Activated T-helper 17 cell treated with anti-CD3 and anti-CD28 coated beads, Interleukin-2, amount 50 U/mL, for 72 hours (primary cell): ENCODE measurements around the gene MB21D2. TPM values are rescaled to one million over a fixed set of nuclear protein-coding genes. Genes with fewer than 3 reads are reported as not detected.
"Not testable (repeated sequence)": the region's sequence is repeated elsewhere in the genome, so short reads cannot be mapped to it uniquely, and the experiment has no call there.

Source experiments
- ATAC-seq: fragments of 150-1000 bp; cut with Tn5 transposase; replicated peaks from 2 replicates; pipeline ENCODE4 v1.10.0; 2021; ENCODE audit warnings: mild to moderate bottlenecking, moderate library complexity
- H3K27ac Mint-ChIP-seq: one replicate; pipeline ENCODE4 v1.8.0; 2022; ENCODE audit warnings: mixed read lengths
- H3K27me3 Mint-ChIP-seq: one replicate; pipeline ENCODE4 v1.8.0; 2022; ENCODE audit warnings: mixed read lengths
- H3K36me3 Mint-ChIP-seq: one replicate; pipeline ENCODE4 v1.8.0; 2022; ENCODE audit warnings: low read depth, mild to moderate bottlenecking, mixed read lengths
- H3K4me1 Mint-ChIP-seq: one replicate; pipeline ENCODE4 v1.8.0; 2022; ENCODE audit warnings: mixed read lengths
- H3K4me3 Mint-ChIP-seq: one replicate; pipeline ENCODE4 v1.8.0; 2022; ENCODE audit warnings: mild to moderate bottlenecking, mixed read lengths
- H3K9me3 Mint-ChIP-seq: one replicate; pipeline ENCODE4 v1.8.0; 2022; ENCODE audit warnings: mixed read lengths
- total RNA-seq, 2 donors: library from RNA; stranded (reverse); gene quantifications; one replicate each; pipeline ENCODE4 v1.2.3, GENCODE V29; 2022

Gene MB21D2
- total RNA-seq, 2 donors from 2014 or later: 13.4 to 13.9 TPM

DNA sequence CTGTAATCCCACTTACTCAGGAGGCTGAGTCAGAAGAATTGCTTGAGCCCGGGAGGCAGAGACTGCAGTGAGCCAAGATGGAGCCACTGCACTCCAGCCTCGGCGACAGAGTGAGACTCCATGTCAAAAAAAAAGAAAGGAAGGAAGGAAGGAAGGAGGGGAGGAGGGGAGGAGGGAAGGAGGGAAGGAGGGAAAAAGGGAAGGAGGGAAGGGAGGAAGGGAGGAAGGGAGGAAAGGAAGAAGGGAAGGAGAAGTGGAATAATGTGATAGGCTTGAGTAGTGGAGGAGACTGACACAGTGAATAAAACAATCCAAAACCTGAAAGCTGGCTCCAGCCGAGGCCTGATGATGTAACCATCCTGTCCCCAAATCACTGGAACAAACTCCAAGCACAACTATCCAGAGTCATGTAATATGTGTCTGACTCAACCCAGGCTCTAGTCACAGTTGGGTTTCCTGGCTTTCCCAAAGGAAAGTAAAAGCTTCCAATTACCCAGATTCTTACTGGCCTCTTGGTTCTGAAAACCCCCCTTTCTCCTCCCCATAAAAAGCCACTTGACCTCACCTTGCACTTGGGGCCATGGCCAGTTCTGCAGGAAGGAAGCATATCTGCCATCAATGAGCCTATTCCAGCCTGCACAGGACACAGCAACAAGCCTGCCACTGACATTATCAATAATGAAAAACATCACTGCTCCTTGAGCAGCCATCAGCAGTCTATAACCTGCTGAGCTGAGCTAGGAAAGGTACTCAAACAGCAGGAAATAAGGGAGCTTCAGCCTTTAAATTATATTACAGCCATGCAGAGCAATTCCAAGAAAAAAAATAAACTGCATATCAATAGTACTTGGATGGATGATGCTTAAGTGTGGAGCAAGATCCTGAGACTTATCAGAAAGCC is 48.3 kb downstream of the MB21D2 start:
- no peaks in the 10 kb centered on the region for H3K36me3 Mint-ChIP-seq
- H3K9me3 Mint-ChIP-seq: no peaks in the 10 kb centered on the region
- H3K4me1 Mint-ChIP-seq: peaks cover 31% of the 10 kb centered on the region
- no peak overlapping the region for H3K27ac Mint-ChIP-seq
- H3K27me3 Mint-ChIP-seq: peaks cover 1% of the 10 kb centered on the region
- ATAC-seq: no peak
- no peak overlapping the region for H3K4me3 Mint-ChIP-seq

DNA sequence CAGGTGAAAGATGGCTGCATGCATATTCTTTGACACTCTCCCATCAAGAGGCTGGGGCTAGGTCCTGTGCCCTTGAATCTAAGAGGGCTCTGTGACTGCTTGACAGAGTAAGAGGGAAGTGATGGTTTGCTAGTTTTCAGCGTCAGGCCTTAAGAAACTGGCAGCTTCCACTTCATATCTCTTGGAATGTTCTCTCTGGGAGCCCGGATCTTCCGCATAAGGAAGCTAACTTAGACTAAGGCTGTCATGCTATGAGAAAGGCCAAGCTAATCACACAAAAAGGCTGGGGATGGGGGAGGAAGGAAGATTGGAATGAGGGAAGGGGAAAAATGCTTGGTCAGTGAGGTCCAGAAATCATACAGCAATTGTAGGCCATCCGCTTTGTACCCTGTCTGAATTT is 50.0 kb downstream of the MB21D2 start:
- peak overlapping the region; percentile 68 for H3K27ac Mint-ChIP-seq
- H3K9me3 Mint-ChIP-seq: no peaks in the 10 kb centered on the region
- no peak for ATAC-seq
- H3K27me3 Mint-ChIP-seq: no peaks in the 10 kb centered on the region
- no peaks in the 10 kb centered on the region for H3K36me3 Mint-ChIP-seq
- H3K4me1 Mint-ChIP-seq: peaks cover 28% of the 10 kb centered on the region
- H3K4me3 Mint-ChIP-seq: no peak overlapping the region

DNA sequence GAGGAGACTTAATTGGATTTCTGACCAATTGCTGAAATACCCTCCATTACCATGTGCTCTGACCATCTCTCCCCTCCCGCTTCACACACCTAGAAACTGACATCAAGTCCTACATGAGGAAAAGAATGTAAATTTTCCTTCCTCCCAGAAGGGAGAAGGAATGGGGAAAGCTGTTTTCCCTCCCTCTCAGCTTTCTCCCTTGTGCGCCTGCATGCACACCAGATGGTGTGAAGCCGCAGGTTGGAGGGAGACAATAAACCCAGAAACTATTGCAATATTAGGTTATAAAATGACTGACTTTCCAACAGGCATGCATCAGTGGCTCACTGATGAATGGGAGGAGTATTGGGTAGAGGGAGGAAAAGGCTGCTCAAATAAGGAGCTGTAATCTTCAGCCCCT is 50.9 kb downstream of the MB21D2 start:
- Mint-ChIP-seq H3K4me1 (peaks cover 29% of the 10 kb centered on the region), H3K27me3 (no peaks in the 10 kb centered on the region), H3K27ac (no peak overlapping the region), H3K9me3 (no peaks in the 10 kb centered on the region), H3K4me3 (no peak overlapping the region), H3K36me3 (no peaks in the 10 kb centered on the region)
- no peak for ATAC-seq

GRCh38 chr3:192864941-192865340 is 52.7 kb downstream of the MB21D2 start:
- peaks cover 27% of the 10 kb centered on the region for H3K4me1 Mint-ChIP-seq
- H3K36me3 Mint-ChIP-seq: no peaks in the 10 kb centered on the region
- H3K27ac Mint-ChIP-seq: no peak overlapping the region
- no peaks in the 10 kb centered on the region for H3K27me3 Mint-ChIP-seq
- H3K4me3 Mint-ChIP-seq: peak overlapping the region; percentile 2
- H3K9me3 Mint-ChIP-seq: no peaks in the 10 kb centered on the region
- no peak for ATAC-seq

GRCh38 chr3:192863091-192863420 is 54.6 kb downstream of the MB21D2 start:
- H3K4me1 Mint-ChIP-seq: peaks cover 18% of the 10 kb centered on the region
- no peak overlapping the region for H3K4me3 Mint-ChIP-seq
- H3K36me3 Mint-ChIP-seq: no peaks in the 10 kb centered on the region
- no peaks in the 10 kb centered on the region for H3K9me3 Mint-ChIP-seq
- H3K27ac Mint-ChIP-seq: no peak overlapping the region
- no peaks in the 10 kb centered on the region for H3K27me3 Mint-ChIP-seq
- ATAC-seq: no peak

- no peak for ATAC-seq
- H3K4me3 Mint-ChIP-seq: no peak overlapping the region
- H3K9me3 Mint-ChIP-seq: no peaks in the 10 kb centered on the region
- peak overlapping the region; percentile 10 for H3K27ac Mint-ChIP-seq
- H3K4me1 Mint-ChIP-seq: peaks cover 13% of the 10 kb centered on the region
- H3K27me3 Mint-ChIP-seq: no peaks in the 10 kb centered on the region
- H3K36me3 Mint-ChIP-seq: no peaks in the 10 kb centered on the region
Observed at GRCh38 chr3:192862408-192863090, 55.1 kb downstream of the MB21D2 start.

DNA sequence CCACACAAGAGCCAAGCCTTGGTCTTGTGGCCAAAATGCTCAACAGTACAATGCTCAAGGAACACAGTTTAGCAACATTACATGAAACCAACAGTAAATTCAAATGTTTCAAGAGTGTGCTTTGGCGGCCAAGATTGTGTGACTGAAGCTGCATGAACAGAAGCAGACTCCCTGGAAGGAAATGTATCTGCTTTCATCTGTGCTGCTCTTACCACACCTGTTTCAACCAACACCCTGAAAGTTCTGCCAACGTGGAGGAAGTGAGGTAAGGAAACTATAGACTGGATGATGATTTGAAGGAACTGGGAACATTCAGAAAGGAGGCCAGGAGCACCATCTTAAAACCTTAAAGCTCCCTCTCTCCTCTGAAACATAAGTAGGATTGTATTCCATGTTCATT is 55.7 kb downstream of the MB21D2 start:
- peak; percentile 71 for ATAC-seq
- peak overlapping the region; percentile 10 for H3K27ac Mint-ChIP-seq
- H3K27me3 Mint-ChIP-seq: no peaks in the 10 kb centered on the region
- no peaks in the 10 kb centered on the region for H3K9me3 Mint-ChIP-seq
- no peaks in the 10 kb centered on the region for H3K36me3 Mint-ChIP-seq
- H3K4me3 Mint-ChIP-seq: no peak overlapping the region
- peaks cover 12% of the 10 kb centered on the region for H3K4me1 Mint-ChIP-seq

GRCh38 chr3:192860454-192860853 is 57.2 kb downstream of the MB21D2 start:
- ATAC-seq: no peak
- no peaks in the 10 kb centered on the region for H3K36me3 Mint-ChIP-seq
- H3K4me3 Mint-ChIP-seq: no peak overlapping the region
- H3K9me3 Mint-ChIP-seq: no peaks in the 10 kb centered on the region
- peaks cover 12% of the 10 kb centered on the region for H3K4me1 Mint-ChIP-seq
- H3K27ac Mint-ChIP-seq: no peak overlapping the region
- H3K27me3 Mint-ChIP-seq: no peaks in the 10 kb centered on the region

DNA sequence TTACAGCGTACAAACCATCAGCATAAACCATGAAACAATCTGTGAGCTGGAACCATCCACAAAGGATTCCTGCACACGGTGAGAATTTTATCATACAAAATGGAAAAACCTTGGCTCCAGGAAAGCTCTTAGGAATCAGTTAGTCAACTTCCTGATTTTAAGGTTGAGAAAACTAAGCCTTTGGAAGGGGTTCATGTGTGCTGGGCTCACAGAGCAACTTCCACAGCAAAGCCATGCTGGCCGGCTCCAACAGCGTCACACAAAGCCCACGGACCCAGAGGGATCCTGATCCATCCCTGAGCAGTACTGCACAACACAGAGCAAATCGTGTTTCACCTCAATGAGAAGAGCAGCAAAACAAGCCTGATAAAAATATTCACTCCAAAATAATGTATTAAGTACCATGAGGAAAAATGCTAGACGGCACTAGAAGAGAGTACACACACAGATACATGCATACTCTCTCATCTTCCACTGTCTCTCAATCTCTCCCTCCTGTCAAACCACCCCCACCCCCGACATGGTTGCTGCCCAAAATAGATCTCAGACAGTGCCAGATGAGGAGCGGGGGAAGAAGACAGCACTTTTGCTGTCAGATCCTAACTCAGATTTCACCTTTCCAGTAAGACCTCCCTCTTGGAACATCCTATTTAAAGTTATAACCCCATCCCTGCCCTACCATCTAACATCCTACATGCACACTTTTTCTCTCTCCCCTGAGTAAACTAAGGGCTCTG is 58.6 kb downstream of the MB21D2 start:
- H3K36me3 Mint-ChIP-seq: no peaks in the 10 kb centered on the region
- H3K4me1 Mint-ChIP-seq: peaks cover 8% of the 10 kb centered on the region
- no peak overlapping the region for H3K4me3 Mint-ChIP-seq
- H3K9me3 Mint-ChIP-seq: no peaks in the 10 kb centered on the region
- no peak for ATAC-seq
- no peaks in the 10 kb centered on the region for H3K27me3 Mint-ChIP-seq
- H3K27ac Mint-ChIP-seq: no peak overlapping the region

DNA sequence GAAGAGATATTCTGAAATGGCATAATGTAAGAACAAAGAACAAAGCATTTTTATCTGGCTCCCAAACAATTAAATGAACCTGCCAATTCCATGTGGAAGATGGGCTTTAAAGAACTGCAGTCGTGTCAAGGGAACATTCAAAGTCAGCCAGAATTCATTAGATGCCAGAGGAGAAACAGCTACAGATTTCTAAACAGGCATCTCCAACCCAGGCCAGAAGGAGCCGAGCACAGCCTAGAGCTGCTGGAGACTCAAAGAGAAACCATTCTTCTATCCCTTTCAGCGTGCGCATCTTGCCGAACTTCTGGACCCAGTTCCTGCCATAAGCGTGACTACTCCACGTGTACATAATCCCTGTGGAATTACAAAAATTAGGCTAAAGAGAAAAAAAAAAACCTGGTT is 60.4 kb downstream of the MB21D2 start:
- H3K27me3 Mint-ChIP-seq: no peaks in the 10 kb centered on the region
- no peak overlapping the region for H3K4me3 Mint-ChIP-seq
- ATAC-seq: no peak
- no peak overlapping the region for H3K27ac Mint-ChIP-seq
- H3K9me3 Mint-ChIP-seq: no peaks in the 10 kb centered on the region
- peaks cover 10% of the 10 kb centered on the region for H3K4me1 Mint-ChIP-seq
- H3K36me3 Mint-ChIP-seq: no peaks in the 10 kb centered on the region

- Mint-ChIP-seq H3K36me3 (peaks cover 2% of the 10 kb centered on the region), H3K27me3 (peaks cover 3% of the 10 kb centered on the region), H3K27ac (no peak overlapping the region), H3K9me3 (no peaks in the 10 kb centered on the region), H3K4me3 (no peak overlapping the region), H3K4me1 (peaks cover 19% of the 10 kb centered on the region)
- ATAC-seq: peak; percentile 62
Observed at GRCh38 chr3:192855434-192855833, 62.2 kb downstream of the MB21D2 start.

DNA sequence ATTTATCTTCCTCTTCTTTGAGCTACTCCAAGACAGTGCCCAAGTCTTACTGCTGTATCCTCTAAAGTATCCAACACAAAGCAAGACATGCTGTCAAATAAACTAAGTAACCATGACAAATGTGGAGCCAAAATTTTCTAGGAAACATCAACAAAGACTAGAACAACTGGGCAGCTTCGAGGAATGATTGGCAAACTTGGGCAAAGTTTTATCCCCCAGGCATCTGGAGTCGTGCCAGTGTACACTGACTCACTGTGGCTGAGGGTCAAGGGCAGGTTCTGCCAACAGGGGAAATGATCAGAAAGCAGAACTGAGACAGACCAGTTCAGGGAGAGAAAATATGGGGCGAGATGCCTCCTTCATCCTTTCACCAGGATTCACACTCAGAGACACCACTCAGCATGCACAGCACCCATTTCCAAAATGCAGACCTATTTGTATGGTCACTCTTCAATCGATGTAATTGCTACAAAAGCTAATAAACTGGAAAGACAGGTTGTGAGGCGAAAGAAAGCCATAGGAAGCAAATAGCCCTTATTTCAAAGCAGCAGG is 65.8 kb downstream of the MB21D2 start:
- peaks cover 26% of the 10 kb centered on the region for H3K4me1 Mint-ChIP-seq
- H3K27ac Mint-ChIP-seq: peak overlapping the region; percentile 62
- H3K9me3 Mint-ChIP-seq: no peaks in the 10 kb centered on the region
- peak overlapping the region; percentile 79 for H3K4me3 Mint-ChIP-seq
- peaks cover 4% of the 10 kb centered on the region for H3K36me3 Mint-ChIP-seq
- no peak for ATAC-seq
- peaks cover 3% of the 10 kb centered on the region for H3K27me3 Mint-ChIP-seq

DNA sequence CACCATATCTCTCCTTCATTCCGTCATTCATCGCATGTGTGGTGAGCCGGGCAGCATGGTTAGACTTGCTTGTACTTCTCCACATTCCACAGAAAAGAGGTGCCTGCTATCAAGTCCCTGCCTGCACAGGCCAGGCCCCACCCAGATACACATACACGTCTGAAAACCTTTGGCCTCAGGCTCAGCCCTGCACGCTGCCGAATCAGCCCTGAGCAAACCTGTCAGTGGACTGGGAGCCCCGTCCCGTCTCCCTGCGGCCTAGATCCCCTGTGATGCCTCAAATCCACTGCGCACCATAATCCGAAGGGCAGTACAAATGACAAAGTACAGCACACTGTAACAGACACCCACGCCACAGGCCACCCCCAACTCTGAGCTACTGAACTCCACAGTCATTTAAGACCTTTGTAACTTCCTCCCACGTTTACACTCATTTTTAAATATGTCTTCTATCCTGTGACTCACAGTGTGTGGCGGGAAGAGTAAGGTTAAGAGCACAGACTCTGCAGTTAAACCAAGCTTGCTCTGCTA is 67.1 kb downstream of the MB21D2 start:
- H3K4me3 Mint-ChIP-seq: peak overlapping the region; percentile 79
- ATAC-seq: peak; percentile 88

GRCh38 chr3:192849821-192850220 is 67.8 kb downstream of the MB21D2 start:
- not testable (repeated sequence) for H3K4me3 Mint-ChIP-seq, H3K27ac Mint-ChIP-seq, H3K27me3 Mint-ChIP-seq, ATAC-seq, H3K36me3 Mint-ChIP-seq, H3K9me3 Mint-ChIP-seq
- peaks cover 26% of the 10 kb centered on the region for H3K4me1 Mint-ChIP-seq

More for the DNA sequence above, 67.1 kb downstream of the MB21D2 start:
- Mint-ChIP-seq H3K36me3 (peaks cover 4% of the 10 kb centered on the region), H3K4me1 (peaks cover 26% of the 10 kb centered on the region), H3K27ac (peak overlapping the region; percentile 88), H3K27me3 (peaks cover 3% of the 10 kb centered on the region), H3K9me3 (no peaks in the 10 kb centered on the region)
